ENCODE measurements around the gene VWCE.
A peak's percentile ranks its signal among the peaks of the same experiment; 100 is the strongest.

Gene VWCE, protein sequence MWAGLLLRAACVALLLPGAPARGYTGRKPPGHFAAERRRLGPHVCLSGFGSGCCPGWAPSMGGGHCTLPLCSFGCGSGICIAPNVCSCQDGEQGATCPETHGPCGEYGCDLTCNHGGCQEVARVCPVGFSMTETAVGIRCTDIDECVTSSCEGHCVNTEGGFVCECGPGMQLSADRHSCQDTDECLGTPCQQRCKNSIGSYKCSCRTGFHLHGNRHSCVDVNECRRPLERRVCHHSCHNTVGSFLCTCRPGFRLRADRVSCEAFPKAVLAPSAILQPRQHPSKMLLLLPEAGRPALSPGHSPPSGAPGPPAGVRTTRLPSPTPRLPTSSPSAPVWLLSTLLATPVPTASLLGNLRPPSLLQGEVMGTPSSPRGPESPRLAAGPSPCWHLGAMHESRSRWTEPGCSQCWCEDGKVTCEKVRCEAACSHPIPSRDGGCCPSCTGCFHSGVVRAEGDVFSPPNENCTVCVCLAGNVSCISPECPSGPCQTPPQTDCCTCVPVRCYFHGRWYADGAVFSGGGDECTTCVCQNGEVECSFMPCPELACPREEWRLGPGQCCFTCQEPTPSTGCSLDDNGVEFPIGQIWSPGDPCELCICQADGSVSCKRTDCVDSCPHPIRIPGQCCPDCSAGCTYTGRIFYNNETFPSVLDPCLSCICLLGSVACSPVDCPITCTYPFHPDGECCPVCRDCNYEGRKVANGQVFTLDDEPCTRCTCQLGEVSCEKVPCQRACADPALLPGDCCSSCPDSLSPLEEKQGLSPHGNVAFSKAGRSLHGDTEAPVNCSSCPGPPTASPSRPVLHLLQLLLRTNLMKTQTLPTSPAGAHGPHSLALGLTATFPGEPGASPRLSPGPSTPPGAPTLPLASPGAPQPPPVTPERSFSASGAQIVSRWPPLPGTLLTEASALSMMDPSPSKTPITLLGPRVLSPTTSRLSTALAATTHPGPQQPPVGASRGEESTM

DNA sequence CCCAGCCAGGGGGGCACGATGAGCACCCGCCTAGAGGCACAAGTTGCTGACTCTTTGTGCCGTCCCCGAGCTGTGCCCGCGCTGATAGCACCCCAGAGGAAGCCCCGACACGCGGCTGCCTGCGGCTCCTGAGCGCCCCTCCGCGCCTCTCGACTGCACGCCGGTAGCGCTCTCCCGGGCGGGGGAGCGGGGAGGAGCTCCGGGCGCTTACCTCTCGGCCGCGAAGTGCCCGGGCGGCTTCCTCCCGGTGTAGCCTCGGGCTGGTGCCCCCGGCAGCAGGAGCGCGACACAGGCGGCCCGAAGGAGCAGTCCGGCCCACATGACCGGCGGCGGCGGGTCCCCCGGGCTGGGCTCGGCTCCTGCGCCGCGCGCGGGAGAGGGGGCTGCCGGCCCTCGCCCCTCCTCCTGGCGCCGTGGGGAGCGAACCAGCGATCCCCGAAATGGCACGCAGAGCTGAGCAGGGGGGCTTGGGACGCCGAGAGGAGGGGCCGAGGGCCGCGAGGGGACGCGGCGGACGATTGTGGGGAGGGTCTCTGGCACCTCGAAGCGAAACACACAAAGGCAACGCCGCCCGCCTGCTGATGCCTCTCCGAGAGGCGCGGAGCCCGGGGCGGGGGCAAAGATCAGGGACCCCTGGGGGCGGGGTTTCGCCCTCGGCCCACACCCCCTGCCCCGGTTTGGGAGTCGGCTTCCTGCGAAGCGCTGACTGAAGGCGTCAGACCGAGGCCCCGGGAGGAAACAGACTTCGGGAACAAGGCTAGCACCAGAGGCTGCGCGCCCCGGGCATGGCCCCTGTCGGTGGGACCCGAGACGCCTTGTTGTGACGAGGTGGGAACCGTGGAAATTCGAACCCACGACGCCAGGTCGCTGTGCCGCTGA, at the start of gene VWCE:
TSS of gene VWCE (minus strand) at position 600 of the 879 bp plus-strand sequence. CDS start at position 321, 279 bp downstream.
- DNase-seq: peak; percentile 61

DNA sequence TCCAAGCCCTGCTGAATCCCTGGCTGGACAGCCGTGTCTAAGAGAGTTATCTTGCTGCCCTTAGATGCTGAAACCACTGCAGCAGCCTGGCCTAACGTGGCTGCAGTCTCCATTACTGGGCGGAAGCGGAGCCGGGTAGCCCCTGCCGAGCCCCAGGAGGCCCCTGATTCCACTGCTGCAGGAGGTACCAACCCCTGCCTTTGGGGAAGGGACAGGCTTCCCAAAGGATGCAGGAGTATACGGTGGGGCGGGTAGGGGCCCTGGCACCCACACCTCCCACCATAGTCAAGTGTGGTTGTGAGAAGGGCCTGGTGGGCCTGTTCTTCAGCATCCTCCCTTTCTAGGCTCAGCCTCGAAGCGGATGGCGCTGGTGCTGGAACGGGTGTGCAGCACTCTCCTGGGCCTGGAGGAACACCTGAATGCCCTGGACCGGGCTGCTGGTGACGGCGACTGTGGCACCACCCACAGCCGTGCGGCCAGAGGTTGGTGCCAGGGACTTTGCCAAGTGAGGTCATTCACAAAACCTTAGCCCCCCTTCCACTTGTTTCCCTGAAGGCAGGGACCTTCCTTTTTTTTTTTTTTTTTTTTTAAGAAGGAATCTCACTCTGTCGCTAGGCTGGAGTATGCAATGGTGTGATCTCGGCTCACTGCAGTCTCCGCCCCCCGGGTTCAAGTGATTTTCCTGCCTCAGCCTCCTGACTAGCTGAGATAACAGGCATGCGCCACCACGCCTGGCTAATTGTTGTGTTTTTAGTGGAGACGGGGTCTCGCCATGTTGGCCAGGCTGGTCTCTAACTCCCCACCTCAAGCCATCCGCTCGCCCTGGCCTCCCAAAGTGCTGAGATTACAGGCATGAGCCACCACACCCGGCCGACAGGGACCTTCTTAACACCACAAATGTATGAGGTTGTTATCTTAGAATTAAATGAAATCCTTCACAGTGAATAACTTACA, 49.0 kb upstream of the VWCE start:
- no peak for DNase-seq

DNA sequence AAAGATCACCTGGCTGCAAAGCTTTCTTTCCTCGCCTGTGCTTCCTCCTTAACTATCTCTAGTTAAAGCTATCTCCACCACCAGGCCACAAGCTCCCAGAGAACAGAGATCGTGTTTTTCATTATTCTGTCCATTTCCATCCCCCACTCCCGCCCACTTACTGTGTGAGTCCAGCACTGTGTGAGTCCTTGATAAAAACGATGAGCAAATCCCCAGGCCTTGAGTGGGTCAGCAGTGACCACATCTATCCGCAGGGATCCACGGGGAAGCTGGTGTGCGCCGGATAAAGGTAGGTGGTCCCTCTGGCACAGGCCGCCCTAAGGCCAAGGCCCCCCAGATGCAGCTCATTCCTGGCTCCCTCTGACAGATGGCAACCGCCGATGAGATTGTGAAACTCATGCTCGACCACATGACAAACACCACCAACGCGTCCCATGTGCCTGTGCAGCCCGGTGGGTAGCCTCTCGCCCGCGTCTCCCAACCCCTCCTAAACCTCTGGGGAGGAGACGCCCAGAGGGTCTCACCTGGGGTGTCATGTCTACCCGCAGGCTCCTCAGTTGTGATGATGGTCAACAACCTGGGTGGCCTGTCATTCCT, 47.2 kb upstream of the VWCE start:
- no peak for DNase-seq

DNA sequence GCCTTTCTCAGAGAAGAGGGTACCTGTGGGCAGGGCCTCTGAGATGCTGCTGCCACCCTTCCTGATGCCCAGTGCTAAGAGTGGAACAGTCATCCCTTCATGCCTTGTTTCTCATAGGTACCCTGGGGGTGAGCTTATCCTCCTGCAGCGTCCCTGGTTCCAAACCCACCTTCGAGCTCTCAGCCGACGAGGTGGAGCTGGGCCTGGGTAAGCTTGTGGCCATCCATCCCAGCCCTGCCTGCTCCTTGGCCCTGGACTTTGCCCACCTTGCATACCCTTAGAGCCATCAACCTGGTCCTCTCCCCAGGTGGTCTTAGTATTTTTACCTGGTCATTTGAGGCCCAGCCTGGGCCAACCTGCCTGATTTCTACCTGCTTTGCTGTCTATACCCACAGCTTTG, 46.6 kb upstream of the VWCE start:
- no peak for DNase-seq

DNA sequence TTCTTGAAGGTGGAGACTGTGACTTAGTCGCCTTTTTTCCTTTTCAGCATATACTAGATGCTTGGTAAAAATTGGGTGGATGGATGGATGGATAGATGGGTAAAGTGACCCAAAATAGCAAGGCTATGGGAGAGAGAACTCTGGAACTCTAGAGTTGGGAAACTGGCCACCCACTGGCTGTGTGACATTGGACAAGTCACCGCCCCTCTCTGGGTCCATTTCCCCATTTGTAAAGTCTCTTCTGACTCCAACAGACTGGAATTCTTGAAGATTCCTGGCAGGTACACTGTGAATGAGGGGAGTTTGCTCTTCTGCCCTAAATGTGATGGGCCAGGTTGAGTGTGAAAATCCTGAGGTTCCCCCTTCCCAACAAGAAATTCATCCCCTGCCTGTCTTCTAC, 45.9 kb upstream of the VWCE start:
- DNase-seq: no peak

DNA sequence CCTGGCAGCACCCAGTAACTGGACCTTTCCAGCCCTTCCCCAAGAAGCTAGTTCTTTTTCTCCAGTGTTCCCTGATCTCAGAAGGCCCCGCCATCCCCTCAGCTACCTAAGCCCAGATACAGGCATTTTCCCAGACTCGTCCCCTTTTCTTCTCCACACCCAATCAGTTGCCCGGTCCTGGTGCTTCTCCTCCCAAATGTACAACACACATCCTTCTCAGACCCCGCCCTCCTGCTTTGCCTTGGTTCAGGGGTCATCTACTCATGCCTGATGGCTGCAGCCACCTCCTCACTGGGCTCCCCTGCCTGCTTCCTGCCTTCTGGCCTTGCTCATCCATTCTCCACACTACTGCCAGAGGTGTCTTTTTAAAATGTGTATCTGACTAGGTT, 44.4 kb upstream of the VWCE start:
- DNase-seq: no peak

DNA sequence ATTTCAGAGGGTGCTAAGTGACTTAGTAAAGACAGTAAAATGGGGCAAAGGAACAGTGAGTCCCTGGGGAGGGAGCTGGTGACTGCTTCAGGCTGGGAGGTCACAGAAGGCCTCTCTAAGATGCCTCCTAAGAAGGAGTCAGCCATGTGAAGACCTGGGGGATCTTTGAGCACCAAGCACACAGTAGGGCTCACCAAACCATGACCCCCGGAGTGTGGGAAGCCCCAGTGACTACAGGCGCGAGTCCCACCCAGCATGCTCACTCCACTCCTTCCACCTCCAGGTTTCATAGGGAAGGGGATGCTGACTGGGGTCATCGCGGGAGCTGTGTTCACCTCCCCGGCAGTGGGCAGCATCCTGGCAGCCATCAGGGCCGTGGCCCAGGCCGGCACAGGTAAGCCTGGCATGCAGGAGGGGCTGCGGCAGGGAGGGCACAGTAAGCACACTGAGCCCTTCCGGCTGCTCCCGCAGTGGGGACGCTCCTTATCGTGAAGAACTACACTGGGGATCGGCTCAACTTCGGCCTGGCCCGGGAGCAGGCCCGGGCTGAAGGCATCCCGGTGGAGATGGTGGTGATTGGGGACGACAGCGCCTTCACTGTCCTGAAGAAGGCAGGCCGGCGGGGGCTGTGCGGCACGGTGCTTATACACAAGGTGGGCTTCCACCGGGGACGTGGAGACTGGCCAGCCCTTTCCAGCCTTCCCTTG, 43.8 kb upstream of the VWCE start:
- no peak for DNase-seq

DNA sequence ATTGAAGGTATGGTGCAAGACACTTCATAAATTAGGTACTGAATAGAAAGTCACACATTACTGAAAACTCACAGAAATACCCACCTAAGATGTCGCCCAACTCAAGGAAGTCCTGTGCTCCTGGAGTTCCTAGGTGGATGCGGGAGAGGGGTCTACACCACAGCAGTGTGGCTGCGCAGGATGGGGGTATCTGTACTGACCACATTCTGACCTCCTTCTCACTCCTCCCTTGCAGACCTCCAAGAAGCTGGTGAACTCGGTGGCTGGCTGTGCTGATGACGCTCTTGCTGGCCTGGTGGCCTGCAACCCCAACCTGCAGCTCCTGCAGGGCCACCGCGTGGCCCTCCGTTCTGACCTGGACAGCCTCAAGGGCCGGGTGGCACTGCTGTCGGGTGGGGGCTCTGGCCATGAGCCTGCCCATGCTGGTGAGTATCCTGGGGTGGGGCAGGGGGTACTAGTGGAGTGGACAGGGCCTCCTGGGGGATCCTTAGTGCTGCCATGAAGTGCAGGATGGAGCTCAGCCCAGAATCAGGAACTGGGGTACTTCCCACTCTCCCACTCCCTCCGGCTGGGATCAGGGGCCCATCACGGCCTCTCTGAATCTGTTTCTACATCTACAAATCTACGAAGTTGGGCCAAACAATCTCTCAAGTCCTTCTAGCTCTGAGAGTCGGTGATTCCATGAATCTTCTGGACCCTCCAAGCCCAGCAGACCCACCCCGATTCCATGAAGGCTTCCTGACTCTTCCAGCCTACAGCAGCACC, 42.8 kb upstream of the VWCE start:
- DNase-seq: no peak

DNA sequence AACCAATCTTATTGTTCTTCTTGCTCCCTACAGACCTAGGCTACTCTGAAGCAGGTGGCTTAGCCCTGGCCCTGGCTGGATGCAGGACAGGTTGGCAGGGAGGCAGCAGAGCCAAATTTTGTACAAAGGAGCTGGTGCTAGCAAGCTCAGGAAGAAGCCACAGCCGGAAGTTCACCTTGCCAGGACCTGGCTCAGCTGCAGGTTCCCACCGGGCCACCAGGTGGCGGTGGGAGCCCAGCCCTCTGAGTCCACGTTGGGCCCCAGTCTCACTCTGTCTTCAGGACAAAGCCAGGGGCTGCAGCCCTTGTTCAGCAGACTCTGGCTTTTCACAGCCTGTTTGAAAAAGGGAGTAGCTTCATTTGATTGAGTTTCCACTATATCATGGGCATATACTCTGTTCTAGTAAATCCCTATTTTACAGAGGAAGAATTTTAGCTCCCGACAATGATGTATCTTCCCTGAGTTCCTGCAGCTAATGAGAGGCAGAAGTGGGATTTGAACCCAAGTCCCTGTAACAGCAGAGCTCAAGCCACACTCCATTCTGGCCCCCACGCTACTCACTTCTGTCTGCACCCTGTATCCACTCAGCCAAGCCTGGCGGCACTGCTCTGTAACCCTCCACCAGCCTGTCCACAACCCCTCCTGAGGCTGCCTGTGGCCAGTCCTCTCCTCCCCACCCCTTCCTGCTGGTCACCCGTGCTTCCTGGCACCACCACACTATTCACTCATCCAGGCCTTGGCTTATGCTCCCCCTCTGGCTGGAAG, 41.2 kb upstream of the VWCE start:
- DNase-seq: peak; percentile 71

DNA sequence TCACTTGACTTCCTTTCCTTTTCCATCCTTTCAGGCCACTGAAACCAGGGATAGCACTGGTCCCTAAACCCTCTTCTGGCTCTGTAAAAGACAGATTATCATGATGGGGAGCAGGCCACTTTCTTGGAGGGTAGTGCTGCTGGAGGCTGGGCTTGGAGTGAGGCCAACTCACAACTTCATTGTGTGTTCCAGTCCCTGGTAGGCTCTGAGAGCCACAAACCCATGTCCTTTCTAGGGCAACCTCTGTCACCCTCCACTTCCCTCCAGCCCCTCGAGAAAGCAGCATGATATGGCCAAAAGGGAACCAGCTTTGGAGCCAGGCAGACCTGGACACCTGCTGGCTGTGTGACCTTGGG, 40.2 kb upstream of the VWCE start:
- DNase-seq: no peak

DNA sequence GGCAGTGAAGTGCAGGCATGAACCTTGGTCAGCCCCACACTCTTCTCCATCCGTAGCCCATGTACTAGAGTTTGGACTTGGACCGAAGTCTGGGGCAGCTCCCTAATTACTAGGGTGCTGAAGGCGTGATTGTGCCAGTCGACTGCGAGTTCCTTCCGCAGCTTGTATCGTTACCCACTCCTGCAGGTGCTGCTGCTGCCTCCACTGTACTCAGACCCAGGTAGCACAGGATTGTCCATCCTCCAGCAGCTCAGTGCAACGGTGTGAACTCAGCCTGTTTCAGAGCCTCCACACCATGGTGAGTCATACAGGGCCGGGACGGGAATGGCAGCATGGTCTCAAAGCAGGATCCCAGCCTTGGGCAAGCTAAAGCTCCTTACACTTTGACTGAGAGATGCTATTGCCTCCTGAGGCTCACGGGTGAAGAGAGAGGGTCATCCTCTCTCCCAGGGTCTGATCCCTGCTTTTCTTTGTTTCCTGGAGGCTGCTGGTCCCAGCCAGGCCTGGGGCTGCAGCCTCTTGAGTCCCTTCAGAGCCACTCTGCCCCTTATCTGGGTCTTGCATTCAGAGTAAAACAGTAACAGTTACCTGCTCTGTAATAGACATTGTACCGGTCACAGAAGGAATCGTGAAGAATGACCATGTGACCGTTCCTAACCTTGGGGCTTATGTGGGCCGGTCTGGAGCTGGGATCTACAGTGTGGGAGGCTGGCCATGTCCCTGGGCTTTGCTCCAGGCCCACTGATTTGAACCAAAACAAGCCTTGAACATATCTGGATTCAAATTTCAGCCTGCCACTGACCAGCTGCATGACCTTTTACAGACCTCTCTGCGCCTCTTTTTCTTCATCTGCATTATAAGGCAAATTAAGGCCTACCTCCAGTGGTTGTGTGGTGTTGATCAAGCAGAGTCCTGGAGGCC, 39.6 kb upstream of the VWCE start:
- DNase-seq: peak; percentile 54

DNA sequence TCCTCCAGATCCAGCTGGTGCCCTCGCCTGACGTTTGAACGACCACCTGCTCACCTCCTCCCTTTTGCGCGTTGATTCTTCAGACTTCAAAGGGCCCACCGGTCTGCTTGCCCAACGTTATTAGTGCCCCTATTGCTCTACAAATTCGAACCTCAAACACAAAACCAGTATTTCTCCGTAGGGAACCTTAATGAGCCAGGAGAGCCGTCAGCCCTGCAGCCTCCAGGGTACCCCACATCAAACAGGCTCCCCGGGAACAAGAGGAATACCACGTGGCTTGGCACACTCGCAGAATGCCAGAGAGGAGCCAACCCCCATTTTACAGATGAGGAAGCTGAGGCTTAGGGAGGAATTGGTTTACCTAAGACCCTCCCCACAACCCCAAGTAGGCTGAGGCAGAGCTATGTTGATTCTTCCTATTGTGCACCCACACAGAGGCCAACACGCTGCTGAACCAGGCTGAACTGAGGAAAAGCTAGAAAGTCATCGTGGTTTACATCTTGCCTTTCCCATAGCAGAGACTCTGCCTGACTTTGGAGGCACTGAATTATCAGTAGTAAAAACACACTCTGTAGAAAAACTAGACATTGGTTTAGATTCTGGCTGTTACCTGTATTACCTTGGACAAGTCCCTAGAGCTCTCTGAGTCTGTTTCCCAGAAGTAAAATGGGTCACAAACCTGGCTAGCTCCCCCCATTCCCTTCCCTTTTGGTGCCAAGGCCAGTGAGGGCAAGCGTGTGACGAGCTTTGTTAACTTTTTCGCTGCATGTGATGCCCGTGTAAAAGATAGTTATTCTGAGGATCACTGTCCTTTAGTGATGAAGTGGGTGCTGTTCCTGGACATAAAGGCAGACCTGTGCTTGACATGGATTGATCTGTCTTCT, 38.7 kb upstream of the VWCE start:
- no peak for DNase-seq

DNA sequence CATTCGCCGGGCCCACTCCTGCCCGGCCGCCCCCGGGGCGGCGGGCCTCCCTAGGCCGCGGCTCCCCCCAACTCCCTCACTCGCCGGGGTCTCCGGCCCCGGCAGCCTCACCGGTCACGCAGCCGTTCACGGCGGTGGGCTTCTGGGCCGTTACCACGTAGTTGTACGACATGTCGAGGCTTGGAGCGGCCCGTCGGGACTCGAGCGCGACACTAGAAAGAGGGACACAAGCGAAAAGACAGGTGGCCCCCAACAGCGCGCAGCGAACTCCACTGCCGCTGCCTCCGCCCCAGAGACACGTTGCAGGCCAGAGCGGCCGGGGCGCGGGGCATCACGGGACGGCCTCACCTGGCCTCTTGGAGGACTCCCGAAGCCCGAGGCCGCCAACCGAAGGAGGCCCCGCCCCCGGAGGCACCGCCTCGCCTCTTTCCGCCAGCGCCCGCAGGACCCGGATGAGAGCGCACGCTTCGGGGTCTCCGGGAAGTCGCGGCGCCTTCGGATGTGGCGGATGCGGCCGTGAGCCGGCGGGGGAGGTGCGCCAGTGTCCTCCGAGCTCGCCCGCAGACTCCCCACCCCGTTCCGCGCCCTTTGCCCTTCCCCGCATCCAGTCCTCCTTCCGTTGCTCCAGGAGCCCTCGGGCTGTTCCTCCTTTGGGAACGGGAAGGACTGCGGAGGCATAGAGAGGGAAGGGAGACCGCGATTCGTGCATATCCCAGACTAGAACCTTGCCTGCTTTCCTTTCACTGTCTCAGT, 37.9 kb upstream of the VWCE start, which contains the start of the genes DDB1 and TKFC:
TSS of gene DDB1 (minus strand) at position 309 of the 753 bp plus-strand sequence. CDS start at position 172, 137 bp downstream.
TSS of gene TKFC (plus strand) at position 432 of the 753 bp plus-strand sequence. CDS start 1,501 bp downstream, outside the sequence.
- DNase-seq: peak; percentile 93

DNA sequence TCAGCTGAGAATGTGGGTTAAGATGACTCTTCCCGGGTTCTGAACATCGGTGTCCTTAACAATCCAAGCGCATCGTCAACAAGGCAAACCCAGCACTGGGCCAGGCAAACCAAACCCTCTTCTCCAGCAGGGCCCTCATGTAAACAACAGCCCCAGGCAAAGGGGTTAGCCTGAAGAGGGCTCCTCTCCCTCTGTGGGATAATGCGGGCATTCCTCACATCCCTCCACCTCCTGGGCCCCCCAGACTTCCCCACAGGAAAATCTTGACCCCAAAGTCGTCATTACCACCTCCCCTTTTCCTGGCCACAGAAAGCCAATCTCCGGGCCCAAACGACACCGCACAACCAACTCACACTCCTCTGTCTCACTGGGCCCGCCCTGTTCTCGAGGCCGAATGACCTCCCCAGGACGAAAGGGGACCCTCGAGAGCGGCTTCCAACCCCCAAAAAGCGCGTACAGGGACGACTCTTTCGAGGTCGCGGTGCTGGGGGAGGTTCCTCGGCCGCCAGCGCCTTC, 37.2 kb upstream of the VWCE start:
- peak; percentile 38 for DNase-seq

DNA sequence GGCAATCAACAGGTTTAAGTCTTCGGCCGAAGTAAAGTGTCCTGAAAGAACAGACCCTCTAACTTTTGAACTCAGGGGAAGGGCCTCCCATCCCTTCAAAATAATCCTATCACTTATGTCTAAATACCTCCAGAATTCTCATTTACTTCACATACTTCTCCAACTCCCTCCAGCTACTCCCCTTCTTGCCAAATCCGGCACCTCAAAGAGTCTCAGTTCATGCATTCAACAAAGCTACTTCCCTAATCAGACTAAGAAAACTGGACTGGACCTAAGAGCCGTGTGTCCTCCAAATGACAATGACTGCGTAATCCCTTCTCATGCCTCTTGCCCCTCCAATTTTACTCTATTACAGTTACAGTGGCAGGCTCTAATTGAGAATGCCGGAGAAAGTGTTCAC, 36.5 kb upstream of the VWCE start:
- no peak for DNase-seq

DNA sequence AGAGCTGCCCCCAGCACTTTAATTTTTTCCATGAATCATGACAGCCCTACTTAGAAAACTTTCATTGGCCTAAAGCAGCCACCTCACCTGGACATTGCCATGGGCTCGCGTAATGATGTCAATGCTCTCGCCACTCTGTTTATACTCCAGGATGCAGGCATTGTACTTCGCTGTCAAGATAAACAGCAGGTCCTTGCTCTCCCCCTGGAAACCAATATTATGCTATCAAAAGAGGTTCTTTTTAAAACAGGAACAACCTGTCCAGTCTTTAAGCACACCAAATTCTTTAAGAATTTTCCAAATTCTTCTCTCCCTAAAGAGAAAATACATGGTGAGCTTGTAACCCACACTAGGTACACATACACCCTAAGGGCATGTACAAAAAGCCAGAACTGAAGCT, 34.8 kb upstream of the VWCE start:
- no peak for DNase-seq
